K562 (cell line): ENCODE results near the gene KISS1. TPM values are rescaled to one million over a fixed set of nuclear protein-coding genes. Genes with fewer than 3 reads are reported as not detected.

Experiments used
- ATAC-seq: fragments of 200-7000 bp; cut with Tn5 transposase; 3 replicates; pipeline ENCODE4 v1.9.1; 2020; ENCODE audit warnings: moderate library complexity
- BruUV-seq: library from RNA; stranded (reverse); fragments of 400-500 nt; replicated peaks from 2 replicates; lab custom pipeline; 2021; lab: Mats Ljungman, UMichigan
- CTCF ChIA-PET: fragments of 300-600 bp; formaldehyde crosslinking; extraction: SDS; loops from one replicate; lab custom pipeline; 2021; ENCODE audit warnings: low intra/inter-chr PET ratio; lab: Yijun Ruan, JAX
- POLR2A ChIA-PET: fragments of 300-600, 350-650 bp; sonication (Branson Sonifier 250); formaldehyde crosslinking; extraction: SDS; loops from one replicate; lab custom pipeline; 2021; ENCODE audit warnings: antibody characterized with exemption, inconsistent platforms; lab: Yijun Ruan, JAX
- DNase-seq, 4 experiments: peaks; one replicate each; pipeline versions ENCODE4 v3.0.0 to v3.0.0-alpha.2; 2011 to 2018; ENCODE audit warnings: low spot score in 3 of 4, mixed read lengths in 3 of 4; ENCODE audit errors: extremely low read depth in 1 of 4
- FAIRE-seq: peaks from 2 replicates; lab custom pipeline; 2011; peaks lifted over from hg19 to GRCh38; lab: Jason Lieb, UNC
- H2AFZ ChIP-seq: 2 replicates; pipeline ENCODE4 v1.6.0; 2011; ENCODE audit warnings: low read depth, low read length, control low read depth, inconsistent platforms
- H3K27ac ChIP-seq: fragments of 200-600 bp; 3 replicates; pipeline ENCODE4 v1.8.0; 2011; ENCODE audit warnings: low read depth, mild to moderate bottlenecking, control low read depth, inconsistent platforms, low read length, moderate library complexity, mixed read lengths; ENCODE audit errors: extremely low read depth
- H3K27me3 ChIP-seq, 2 experiments: fragments of 300-600 bp in 1 of 2; 2 replicates in 1 of 2; 3 replicates in 1 of 2; pipeline versions ENCODE4 v1.6.0 to v1.8.0; 2011; ENCODE audit warnings: inconsistent platforms in 2 of 2, low read length in 2 of 2, mild to moderate bottlenecking in 1 of 2, mixed read lengths in 1 of 2, moderate library complexity in 1 of 2; ENCODE audit not compliant: control insufficient read depth in 2 of 2, insufficient read depth in 2 of 2
- H3K36me3 ChIP-seq: fragments of 300-600 bp; 3 replicates; pipeline ENCODE4 v1.8.0; 2011; ENCODE audit warnings: mild to moderate bottlenecking, low read length, inconsistent platforms; ENCODE audit not compliant: control insufficient read depth, insufficient read depth
- H3K4me1 ChIP-seq, 2 experiments: fragments of 200-600 bp in 1 of 2; replicated peaks in 1 of 2; 2 replicates in 1 of 2; 3 replicates in 1 of 2; pipeline versions ENCODE4 v1.5.1 to v1.8.0; 2011; ENCODE audit warnings: inconsistent platforms in 2 of 2, low read length in 2 of 2, mild to moderate bottlenecking in 1 of 2, mixed read lengths in 1 of 2, moderate library complexity in 1 of 2; ENCODE audit not compliant: control insufficient read depth in 2 of 2, insufficient read depth in 2 of 2
- H3K4me2 ChIP-seq: 2 replicates; pipeline ENCODE4 v1.6.1; 2011; ENCODE audit warnings: low read length, control low read depth, inconsistent platforms, mixed read lengths; ENCODE audit not compliant: insufficient read depth
- H3K4me3 ChIP-seq: fragments of 200-600 bp; sonication (generic), shearing (Covaris generic); 2 replicates; pipeline ENCODE4 v1.5.1; 2016; ENCODE audit warnings: control low read depth, inconsistent platforms
- H3K79me2 ChIP-seq: fragments of 200-600 bp; 3 replicates; pipeline ENCODE4 v1.8.0; 2011; ENCODE audit warnings: low read length, inconsistent platforms; ENCODE audit not compliant: control insufficient read depth, insufficient read depth
- H3K9ac ChIP-seq, 2 experiments: 2 replicates each; pipeline versions ENCODE4 v1.6.0 to v1.6.1; 2011; ENCODE audit warnings: low read depth in 2 of 2, low read length in 2 of 2, control low read depth in 1 of 2, inconsistent platforms in 1 of 2, mild to moderate bottlenecking in 1 of 2, mixed read lengths in 1 of 2; ENCODE audit not compliant: insufficient read depth in 1 of 2
- H3K9me1 ChIP-seq: one replicate; pipeline ENCODE4 v1.6.0; 2011; ENCODE audit warnings: inconsistent platforms, mild to moderate bottlenecking, low read length, moderate library complexity; ENCODE audit not compliant: control insufficient read depth, insufficient read depth
- H3K9me3 ChIP-seq: replicated peaks from 2 replicates; pipeline ENCODE4 v1.5.1; 2011; ENCODE audit warnings: low read depth, low read length, inconsistent platforms; ENCODE audit not compliant: control insufficient read depth, insufficient read depth
- H4K20me1 ChIP-seq: replicated peaks from 2 replicates; pipeline ENCODE4 v1.6.1; 2011; ENCODE audit warnings: low read length, inconsistent platforms, mixed read lengths; ENCODE audit not compliant: control insufficient read depth, insufficient read depth
- ASH1L ChIP-seq: fragments of 450-650 bp; IDR thresholded peaks from 2 replicates; pipeline ENCODE4 v1.6.1; 2018; ENCODE audit warnings: borderline replicate concordance, mild to moderate bottlenecking, low read depth; ENCODE audit not compliant: partially characterized antibody
- BCOR ChIP-seq: fragments of 450-650 bp; IDR thresholded peaks from 2 replicates; pipeline ENCODE4 v1.6.1; 2016
- CEBPG ChIP-seq, 3 experiments: fragments of 200-800 bp in 1 of 3; sonication (Bioruptor generic) in 1 of 3; sonication (generic) in 1 of 3; formaldehyde crosslinking in 1 of 3; IDR thresholded peaks in 2 of 3; conservative IDR thresholded peaks in 1 of 3; 2 replicates each; pipeline versions ENCODE4 v1.6.1 to v1.8.0; 2016 to 2022; ENCODE audit warnings: missing compliant biosample characterization in 2 of 3, missing genetic modification characterization in 2 of 3, mild to moderate bottlenecking in 1 of 3, missing genetic modification reagents in 1 of 3
- CLOCK ChIP-seq: fragments of 250-450 bp; sonication (Bioruptor Pico); IDR thresholded peaks from 2 replicates; pipeline ENCODE4 v1.4.0; 2020; ENCODE audit warnings: mild to moderate bottlenecking, moderate library complexity, borderline replicate concordance
- DMBX1 ChIP-seq: fragments of 250-450 bp; sonication (Bioruptor Pico); IDR thresholded peaks from 2 replicates; pipeline ENCODE4 v1.8.0; 2022; ENCODE audit warnings: inconsistent platforms, mild to moderate bottlenecking, moderate library complexity, borderline replicate concordance
- EP300 ChIP-seq: IDR thresholded peaks from 2 replicates; pipeline ENCODE4 v1.6.1; 2012; ENCODE audit warnings: low read length, improper control_type of control experiment
- FOXA1 ChIP-seq: fragments of 450-650 bp; IDR thresholded peaks from 2 replicates; pipeline ENCODE4 v1.6.1; 2016; ENCODE audit warnings: mild to moderate bottlenecking, borderline replicate concordance
- PML ChIP-seq: IDR thresholded peaks from 2 replicates; pipeline ENCODE4 v1.6.1; 2012; ENCODE audit warnings: low read length, inconsistent platforms
- POLR2A ChIP-seq: fragments of 450-650 bp; conservative IDR thresholded peaks from 2 replicates; pipeline ENCODE4 v1.6.1; 2016
- ZBTB17 ChIP-seq: fragments of 450-650 bp; formaldehyde crosslinking; IDR thresholded peaks from 2 replicates; pipeline ENCODE4 v1.4.0; 2020; ENCODE audit warnings: mild to moderate bottlenecking
- ZBTB7A ChIP-seq: IDR thresholded peaks from 2 replicates; pipeline ENCODE4 v1.6.1; 2011; ENCODE audit warnings: low read depth, mild to moderate bottlenecking, low read length, moderate library complexity, borderline replicate concordance; ENCODE audit not compliant: control insufficient read depth
- ZFX ChIP-seq: sonication (generic); formaldehyde crosslinking; IDR thresholded peaks from 2 replicates; pipeline ENCODE4 v1.8.0; 2022; ENCODE audit warnings: mild to moderate bottlenecking, missing genetic modification reagents, moderate library complexity
- ZNF12 ChIP-seq: sonication (generic); formaldehyde crosslinking; IDR thresholded peaks from 2 replicates; pipeline ENCODE4 v1.4.0; 2020; ENCODE audit warnings: mild to moderate bottlenecking, missing genetic modification reagents
- ZNF184 ChIP-seq: sonication (generic); formaldehyde crosslinking; IDR thresholded peaks from 2 replicates; pipeline ENCODE4 v1.5.0; 2020; ENCODE audit warnings: missing genetic modification reagents
- ZNF584 ChIP-seq: fragments of 200-800 bp; sonication (Bioruptor generic); IDR thresholded peaks from 2 replicates; pipeline ENCODE4 v1.6.1; 2016; ENCODE audit warnings: low read depth, mild to moderate bottlenecking, missing genetic modification characterization, missing compliant biosample characterization
- ZNF75A ChIP-seq: fragments of 450-650 bp; formaldehyde crosslinking; IDR thresholded peaks from 2 replicates; pipeline ENCODE4 v1.4.0; 2020; ENCODE audit warnings: mild to moderate bottlenecking
- WGBS: fragments of 100-300 bp; shearing (Covaris generic); methylation state at CpG from one replicate; pipeline ENCODE4 v1.1.6; 2016; ENCODE audit warnings: low coverage, mixed read lengths; ENCODE audit not compliant: insufficient coverage; ENCODE audit errors: missing lambda C conversion rate; 5-methylcytosine and 5-hydroxymethylcytosine counted together
- in situ Hi-C: fragments of 300-500 bp; cut with MboI; formaldehyde crosslinking; loops from 4 replicates; pipeline ENCODE4 v1.15.0; 2018; ENCODE audit warnings: inconsistent platforms, mixed read lengths
- intact Hi-C: fragments of 100-400 bp; cut with micrococcal nuclease; formaldehyde crosslinking; loops from 2 replicates; pipeline ENCODE4 v1.14.2; 2022
- polyA plus RNA-seq, 8 experiments: library from polyadenylated mRNA; depleted of rRNA in 4 of 8; stranded (reverse) in 5 of 8; unstranded in 3 of 8; fragments of >200 nt; fragmentation: Nextera tagmentation in 2 of 8; fragmentation: Illumina TruSeq in 1 of 8; extraction: Ambion mirVana in 2 of 8; extraction: Trizol in 1 of 8; gene quantifications; 2 replicates each; pipeline versions ENCODE4 v1.2.1 to v1.2.3, GENCODE V29; 2011 to 2014; ENCODE audit warnings: inconsistent platforms in 1 of 8, missing spikeins in 1 of 8
- total RNA-seq, 7 experiments: library from RNA; depleted of rRNA in 6 of 7; stranded (reverse); fragments of >200 nt in 6 of 7; fragmentation: Illumina TruSeq in 2 of 7; extraction: Trizol in 2 of 7; gene quantifications; 2 replicates each; pipeline versions ENCODE4 v1.2.1 to v1.2.3, GENCODE V29; 2011 to 2021; ENCODE audit warnings: low replicate concordance in 1 of 7
- TF ChIP-seq, protein P1 (sequence below): fragments of 450-650 bp; formaldehyde crosslinking; IDR thresholded peaks from 2 replicates; pipeline ENCODE4 v1.4.0; 2022; ENCODE audit warnings: missing genetic modification characterization
- TF ChIP-seq, protein P2 (sequence below): IDR thresholded peaks from 2 replicates; pipeline ENCODE4 v1.6.1; 2014; ENCODE audit warnings: antibody characterized with exemption

The KISS1 gene
- total and polyA plus RNA-seq, 9 of the 15 experiments (the other 6 are each of a cell fraction or from before 2014, with no cell fraction given), result 0.31 TPM; not detected in 8

DNA sequence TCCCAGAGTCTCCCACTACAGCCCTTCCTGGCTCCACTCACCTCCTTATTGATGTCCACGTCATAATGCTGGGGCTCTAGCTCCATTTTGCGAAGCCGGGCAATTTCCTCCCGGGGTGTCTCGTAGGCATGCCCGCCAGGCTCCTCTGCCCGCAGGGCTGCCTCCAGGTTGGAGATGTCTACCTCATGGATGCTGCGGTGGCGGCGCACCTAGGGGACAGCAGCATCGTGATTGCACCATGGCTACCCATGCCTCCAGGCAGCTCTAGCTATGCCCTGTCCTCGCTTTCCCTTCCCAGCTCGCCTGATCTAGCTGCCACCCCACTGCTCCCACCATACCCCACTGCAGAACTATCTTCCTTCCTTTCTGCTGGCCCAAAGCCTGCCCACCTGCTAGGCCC is 32.6 kb upstream of the KISS1 start:
- Histone ChIP-seq H3K79me2 (no peaks in the 10 kb centered on the region), H3K27ac (no peak overlapping the region), H3K27me3 (peaks cover 23 to 25% of the 10 kb centered on the region in 2 experiments), H2AFZ (no peak overlapping the region), H3K9ac (no peak overlapping the region), H3K4me3 (no peak overlapping the region), H4K20me1 (peaks cover 5% of the 10 kb centered on the region), H3K9me1 (no peaks in the 10 kb centered on the region), H3K4me1 (peaks cover 13 to 17% of the 10 kb centered on the region in 2 experiments; a peak in 4 of 5 replicates)
- in situ Hi-C loops, result no loop called here
- FAIRE-seq (no peak), DNase-seq (no peak), ATAC-seq (no peak)
- intact Hi-C loops, result no loop called here
- WGBS, result 13% methylated on average over 13 of the region's 13 CpGs
- TF ChIP-seq PML (no peak), ASH1L (no peak), ZBTB17 (CRISPR knock-in tag) (no peak), ZNF184 (CRISPR knock-in tag) (no peak), CLOCK (CRISPR knock-in tag) (no peak), POLR2A (no peak), BCOR (no peak), FOXA1 (no peak), ZNF584 (no peak), DMBX1 (CRISPR knock-in tag) (no peak), ZBTB7A (no peak), ZNF75A (CRISPR knock-in tag) (no peak), EP300 (no peak), CEBPG (CRISPR knock-in tag; IDR thresholded peaks at IDR 0.05) (no peak), CEBPG (tag; conservative IDR thresholded peaks at IDR 0.05 in 1 of 2, IDR thresholded peaks at IDR 0.05 in 1 of 2) (no peak), ZFX (CRISPR knock-in tag) (no peak), ZNF12 (no peak)
- TF ChIP-seq, protein P1, sequence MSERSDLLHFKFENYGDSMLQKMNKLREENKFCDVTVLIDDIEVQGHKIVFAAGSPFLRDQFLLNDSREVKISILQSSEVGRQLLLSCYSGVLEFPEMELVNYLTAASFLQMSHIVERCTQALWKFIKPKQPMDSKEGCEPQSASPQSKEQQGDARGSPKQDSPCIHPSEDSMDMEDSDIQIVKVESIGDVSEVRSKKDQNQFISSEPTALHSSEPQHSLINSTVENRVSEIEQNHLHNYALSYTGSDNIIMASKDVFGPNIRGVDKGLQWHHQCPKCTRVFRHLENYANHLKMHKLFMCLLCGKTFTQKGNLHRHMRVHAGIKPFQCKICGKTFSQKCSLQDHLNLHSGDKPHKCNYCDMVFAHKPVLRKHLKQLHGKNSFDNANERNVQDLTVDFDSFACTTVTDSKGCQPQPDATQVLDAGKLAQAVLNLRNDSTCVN (CRISPR knock-in tag), result no peak
- TF ChIP-seq, protein P2, sequence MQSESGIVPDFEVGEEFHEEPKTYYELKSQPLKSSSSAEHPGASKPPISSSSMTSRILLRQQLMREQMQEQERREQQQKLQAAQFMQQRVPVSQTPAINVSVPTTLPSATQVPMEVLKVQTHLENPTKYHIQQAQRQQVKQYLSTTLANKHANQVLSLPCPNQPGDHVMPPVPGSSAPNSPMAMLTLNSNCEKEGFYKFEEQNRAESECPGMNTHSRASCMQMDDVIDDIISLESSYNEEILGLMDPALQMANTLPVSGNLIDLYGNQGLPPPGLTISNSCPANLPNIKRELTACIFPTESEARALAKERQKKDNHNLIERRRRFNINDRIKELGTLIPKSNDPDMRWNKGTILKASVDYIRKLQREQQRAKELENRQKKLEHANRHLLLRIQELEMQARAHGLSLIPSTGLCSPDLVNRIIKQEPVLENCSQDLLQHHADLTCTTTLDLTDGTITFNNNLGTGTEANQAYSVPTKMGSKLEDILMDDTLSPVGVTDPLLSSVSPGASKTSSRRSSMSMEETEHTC, result no peak
- TF ChIP-seq, all 486 proteins: peak for 0
- ChIA-PET POLR2A (interaction anchor here (0.6 to 1.0 kb wide), 4 partner anchors 8 to 287 kb away, joined by 3 read pairs; partner anchors contain the start of gene MDM4), CTCF (no interaction called here)
- BruUV-seq, result no TSS peak
- H3K4me2 ChIP-seq, result no peak overlapping the region
- no peaks in the 10 kb centered on the region for H3K36me3 ChIP-seq
- no peaks in the 10 kb centered on the region for H3K9me3 ChIP-seq
